Parathyroid adenoma (tissue), 2 donors: ENCODE data around the gene SMAD3.

ENCODE experiments used
- H2AFZ ChIP-seq: fragments of 300-600 bp; sonication (generic); one replicate; pipeline ENCODE4 v1.7.0; 2017; ENCODE audit warnings: antibody characterized with exemption, mild to moderate bottlenecking
- H3K27ac ChIP-seq: fragments of 300-600 bp; sonication (generic); one replicate; pipeline ENCODE4 v1.7.0; 2017
- H3K27me3 ChIP-seq: fragments of 300-600 bp; sonication (generic); one replicate; pipeline ENCODE4 v1.7.0; 2017; ENCODE audit warnings: low read length; ENCODE audit not compliant: control insufficient read depth, insufficient read depth
- H3K36me3 ChIP-seq: fragments of 300-600 bp; sonication (generic); one replicate; pipeline ENCODE4 v1.7.0; 2017; ENCODE audit warnings: low read length; ENCODE audit not compliant: control insufficient read depth, insufficient read depth
- H3K4me1 ChIP-seq: fragments of 300-600 bp; sonication (generic); one replicate; pipeline ENCODE4 v1.7.0; 2017; ENCODE audit warnings: control low read depth
- H3K4me2 ChIP-seq: fragments of 300-600 bp; sonication (generic); one replicate; pipeline ENCODE4 v1.7.0; 2017; ENCODE audit warnings: low read length
- H3K4me3 ChIP-seq: fragments of 300-600 bp; sonication (generic); one replicate; pipeline ENCODE4 v1.7.0; 2017; ENCODE audit warnings: low read depth, low read length
- H3K79me2 ChIP-seq: fragments of 300-600 bp; sonication (generic); one replicate; pipeline ENCODE4 v1.7.0; 2017; ENCODE audit warnings: control low read depth
- H3K9ac ChIP-seq: fragments of 300-600 bp; sonication (generic); one replicate; pipeline ENCODE4 v1.7.0; 2017; ENCODE audit warnings: mild to moderate bottlenecking
- H3K9me3 ChIP-seq: fragments of 300-600 bp; sonication (generic); one replicate; pipeline ENCODE4 v1.7.0; 2017; ENCODE audit warnings: low read length; ENCODE audit not compliant: control insufficient read depth
- TF ChIP-seq, protein P1 (sequence below): fragments of 300-600 bp; sonication (generic); IDR thresholded peaks from one replicate; pipeline ENCODE4 v1.7.0; 2017; ENCODE audit warnings: antibody characterized with exemption, mild to moderate bottlenecking
- donor health status: primary hyperparathyroidism.

Gene SMAD3

DNA sequence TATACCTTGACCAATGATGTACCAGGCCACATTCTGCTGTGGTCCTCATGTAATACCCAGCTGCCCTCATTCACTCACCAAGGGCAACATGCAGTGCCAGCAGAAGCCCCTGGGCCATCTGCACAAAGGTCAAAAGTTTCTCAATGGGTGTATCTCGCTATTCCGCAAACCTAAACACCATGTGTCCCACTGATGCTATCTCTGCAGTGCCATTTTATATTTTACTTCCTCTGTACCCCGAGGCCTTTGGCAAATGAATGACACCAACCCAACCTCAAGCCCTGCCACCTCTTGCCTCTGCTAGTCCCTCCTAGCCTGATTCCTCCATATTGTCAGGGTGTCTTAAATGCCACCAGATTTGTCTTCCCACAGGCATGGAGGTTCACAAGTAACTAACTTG lies 129.9 kb downstream of the SMAD3 start:
- no peaks in the 10 kb centered on the region for H3K4me1 ChIP-seq
- H3K36me3 ChIP-seq, result no peaks in the 10 kb centered on the region
- no peaks in the 10 kb centered on the region for H3K27me3 ChIP-seq
- H3K4me3 ChIP-seq, result no peak overlapping the region
- no peak overlapping the region for H3K9ac ChIP-seq
- TF ChIP-seq, protein P1, sequence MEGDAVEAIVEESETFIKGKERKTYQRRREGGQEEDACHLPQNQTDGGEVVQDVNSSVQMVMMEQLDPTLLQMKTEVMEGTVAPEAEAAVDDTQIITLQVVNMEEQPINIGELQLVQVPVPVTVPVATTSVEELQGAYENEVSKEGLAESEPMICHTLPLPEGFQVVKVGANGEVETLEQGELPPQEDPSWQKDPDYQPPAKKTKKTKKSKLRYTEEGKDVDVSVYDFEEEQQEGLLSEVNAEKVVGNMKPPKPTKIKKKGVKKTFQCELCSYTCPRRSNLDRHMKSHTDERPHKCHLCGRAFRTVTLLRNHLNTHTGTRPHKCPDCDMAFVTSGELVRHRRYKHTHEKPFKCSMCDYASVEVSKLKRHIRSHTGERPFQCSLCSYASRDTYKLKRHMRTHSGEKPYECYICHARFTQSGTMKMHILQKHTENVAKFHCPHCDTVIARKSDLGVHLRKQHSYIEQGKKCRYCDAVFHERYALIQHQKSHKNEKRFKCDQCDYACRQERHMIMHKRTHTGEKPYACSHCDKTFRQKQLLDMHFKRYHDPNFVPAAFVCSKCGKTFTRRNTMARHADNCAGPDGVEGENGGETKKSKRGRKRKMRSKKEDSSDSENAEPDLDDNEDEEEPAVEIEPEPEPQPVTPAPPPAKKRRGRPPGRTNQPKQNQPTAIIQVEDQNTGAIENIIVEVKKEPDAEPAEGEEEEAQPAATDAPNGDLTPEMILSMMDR, result no peak
- H3K79me2 ChIP-seq, result no peaks in the 10 kb centered on the region
- no peak overlapping the region for H3K27ac ChIP-seq
- no peak overlapping the region for H2AFZ ChIP-seq
- no peak overlapping the region for H3K4me2 ChIP-seq
- H3K9me3 ChIP-seq, result no peaks in the 10 kb centered on the region

DNA sequence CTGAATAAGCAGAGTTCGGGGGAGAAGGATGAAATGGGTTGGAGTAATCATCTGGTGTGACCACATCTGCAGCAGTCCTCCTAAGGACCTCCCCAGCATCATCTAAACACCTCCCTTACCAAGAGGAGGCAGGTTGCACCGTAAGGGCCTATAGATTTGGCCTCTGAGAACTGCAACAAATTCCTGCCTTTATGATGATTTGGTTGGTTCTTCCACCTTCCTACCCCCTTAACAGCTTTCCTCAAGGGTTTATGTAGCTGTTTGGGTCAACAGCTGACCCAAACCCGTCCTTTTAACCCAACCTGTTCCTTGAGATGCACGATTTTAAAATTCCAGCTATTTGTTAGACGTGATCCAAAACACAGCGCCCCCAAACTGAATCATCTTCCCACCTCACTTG lies 130.8 kb downstream of the SMAD3 start:
- Histone ChIP-seq H2AFZ (no peak overlapping the region), H3K9me3 (no peaks in the 10 kb centered on the region), H3K27me3 (no peaks in the 10 kb centered on the region), H3K9ac (no peak overlapping the region), H3K4me1 (no peaks in the 10 kb centered on the region), H3K79me2 (no peaks in the 10 kb centered on the region), H3K4me2 (no peak overlapping the region), H3K27ac (no peak overlapping the region), H3K36me3 (no peaks in the 10 kb centered on the region), H3K4me3 (no peak overlapping the region)
- TF ChIP-seq, protein P1, result no peak

DNA sequence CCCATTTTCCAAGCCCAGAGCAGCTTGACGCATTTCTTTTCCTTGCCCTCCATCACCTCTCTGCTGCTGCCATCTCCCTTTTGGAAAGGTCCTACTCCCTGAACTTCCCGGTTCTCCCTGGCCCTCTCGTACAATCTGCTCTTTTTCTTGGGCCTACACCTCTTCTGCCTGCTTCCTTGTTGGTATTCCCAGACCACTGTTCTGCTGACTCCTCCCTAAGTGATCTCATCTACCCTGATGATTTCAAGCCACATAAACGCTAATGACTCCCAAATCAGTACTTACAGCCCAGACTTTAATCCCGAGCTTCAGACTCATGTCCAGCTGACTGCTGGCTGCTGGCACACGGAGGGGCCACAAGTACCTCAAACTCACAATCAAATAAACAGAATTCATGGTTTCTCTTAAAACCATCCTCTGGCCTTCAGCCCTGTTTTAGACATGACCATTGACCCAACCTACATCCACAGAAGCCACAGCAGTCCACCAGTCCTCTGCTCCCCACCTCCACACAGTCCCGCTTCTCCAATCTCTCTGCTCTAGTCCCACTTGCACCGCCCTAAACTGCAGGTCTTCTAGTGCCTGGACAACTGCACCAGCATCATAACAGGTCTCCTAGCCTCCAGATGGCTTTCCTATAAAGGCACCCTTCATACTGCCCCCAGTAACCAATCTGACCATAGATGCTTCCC lies 131.4 kb downstream of the SMAD3 start:
- Histone ChIP-seq H3K4me2 (no peak overlapping the region), H3K4me1 (no peaks in the 10 kb centered on the region), H2AFZ (no peak overlapping the region), H3K36me3 (no peaks in the 10 kb centered on the region), H3K9me3 (no peaks in the 10 kb centered on the region), H3K27me3 (no peaks in the 10 kb centered on the region), H3K79me2 (no peaks in the 10 kb centered on the region), H3K9ac (no peak overlapping the region), H3K4me3 (no peak overlapping the region), H3K27ac (no peak overlapping the region)
- TF ChIP-seq, protein P1, result no peak

DNA sequence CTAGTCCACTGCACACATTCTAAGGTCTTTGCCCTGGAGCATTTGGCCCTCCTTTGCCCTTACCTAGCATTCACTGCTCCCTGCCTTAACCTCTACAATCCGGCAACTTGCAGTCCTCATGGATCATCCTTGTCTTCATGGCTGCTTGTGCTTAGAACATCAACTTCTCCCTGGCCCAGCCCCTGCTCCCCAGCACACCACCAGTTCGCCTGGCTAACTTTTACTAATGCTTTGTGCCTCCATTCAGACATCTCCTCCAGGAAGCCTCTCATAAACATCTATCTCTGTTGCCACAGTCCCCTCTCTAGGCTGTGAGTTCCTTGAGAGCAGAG lies 131.9 kb downstream of the SMAD3 start:
- no peak overlapping the region for H3K9ac ChIP-seq
- H3K27me3 ChIP-seq, result no peaks in the 10 kb centered on the region
- H3K4me2 ChIP-seq, result no peak overlapping the region
- H3K4me3 ChIP-seq, result no peak overlapping the region
- H3K36me3 ChIP-seq, result no peaks in the 10 kb centered on the region
- no peaks in the 10 kb centered on the region for H3K9me3 ChIP-seq
- no peak overlapping the region for H2AFZ ChIP-seq
- H3K4me1 ChIP-seq, result no peaks in the 10 kb centered on the region
- no peaks in the 10 kb centered on the region for H3K79me2 ChIP-seq
- TF ChIP-seq, protein P1, result no peak
- H3K27ac ChIP-seq, result no peak overlapping the region

DNA sequence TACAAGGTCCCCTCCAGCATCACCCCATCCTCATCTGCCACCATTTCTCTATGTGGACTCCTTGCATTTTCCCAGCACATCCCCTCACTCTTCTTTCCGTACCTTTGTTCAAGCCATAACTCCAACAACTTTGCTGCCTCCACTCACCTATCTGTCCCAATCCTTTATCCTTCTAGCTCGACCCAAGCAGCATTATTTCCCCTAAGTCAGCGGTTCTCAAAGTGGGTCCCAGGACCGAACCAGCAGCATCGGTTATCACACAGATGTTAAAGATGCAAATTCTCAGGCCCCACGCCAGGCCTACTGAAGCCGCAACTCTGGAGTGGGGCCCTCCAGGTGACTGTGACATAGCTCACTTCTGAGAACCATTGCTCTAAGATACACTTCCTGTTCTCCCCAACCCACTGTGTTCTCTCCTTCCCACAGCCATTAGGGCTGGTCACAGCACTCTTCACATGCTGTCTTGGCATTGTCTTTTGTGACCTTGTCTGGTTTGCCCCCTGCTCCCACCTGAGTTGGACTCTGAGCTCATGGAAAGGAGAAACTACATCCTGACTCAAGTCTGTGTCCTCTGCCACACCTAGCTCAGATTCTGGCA lies 132.9 kb downstream of the SMAD3 start:
- Histone ChIP-seq H3K9me3 (no peaks in the 10 kb centered on the region), H3K27me3 (no peaks in the 10 kb centered on the region), H3K79me2 (no peaks in the 10 kb centered on the region), H3K4me1 (no peaks in the 10 kb centered on the region), H3K27ac (no peak overlapping the region), H2AFZ (no peak overlapping the region), H3K36me3 (no peaks in the 10 kb centered on the region), H3K4me3 (no peak overlapping the region), H3K9ac (no peak overlapping the region), H3K4me2 (no peak overlapping the region)
- TF ChIP-seq, protein P1, result no peak
